ENCODE results near the gene ORAI2. TPM values are rescaled to one million over a fixed set of nuclear protein-coding genes. Genes with fewer than 3 reads are reported as not detected.
A peak's percentile ranks its signal among the peaks of the same experiment; 100 is the strongest.
"Not testable (repeated sequence)": the region's sequence is repeated elsewhere in the genome, so short reads cannot be mapped to it uniquely, and the experiment has no call there.

ORAI2 gene
- polyA plus RNA-seq, 6 donors from 2014 or later: 236 to 340 (median 260) TPM

DNA sequence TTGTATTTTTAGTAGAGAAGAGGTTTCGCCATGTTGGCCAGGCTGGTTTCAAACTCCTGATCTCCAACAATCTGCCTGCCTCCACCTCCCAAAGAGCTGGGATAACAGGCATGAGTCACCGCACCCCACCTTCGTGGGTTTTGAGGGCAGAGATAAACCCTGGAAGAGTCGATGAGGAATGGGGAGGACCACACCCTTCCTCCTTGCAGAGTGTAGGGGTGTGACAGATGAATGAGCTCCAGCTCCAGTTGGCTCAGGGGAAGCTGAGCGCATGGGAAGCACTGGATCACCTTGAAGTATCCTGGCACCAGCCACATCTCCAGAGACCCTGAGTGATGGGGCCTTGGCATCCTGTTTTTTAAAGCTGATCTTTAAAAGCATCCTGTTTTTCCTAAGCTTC lies 50.9 kb downstream of the ORAI2 start:
- H3K36me3 Mint-ChIP-seq; H3K4me1 Mint-ChIP-seq; H3K9me3 Mint-ChIP-seq; H3K27me3 Mint-ChIP-seq; DNase-seq; ATAC-seq (ENCODE audit: low read depth in 2 of 2); H3K27ac Mint-ChIP-seq; H3K4me3 Mint-ChIP-seq: not testable (repeated sequence)

DNA sequence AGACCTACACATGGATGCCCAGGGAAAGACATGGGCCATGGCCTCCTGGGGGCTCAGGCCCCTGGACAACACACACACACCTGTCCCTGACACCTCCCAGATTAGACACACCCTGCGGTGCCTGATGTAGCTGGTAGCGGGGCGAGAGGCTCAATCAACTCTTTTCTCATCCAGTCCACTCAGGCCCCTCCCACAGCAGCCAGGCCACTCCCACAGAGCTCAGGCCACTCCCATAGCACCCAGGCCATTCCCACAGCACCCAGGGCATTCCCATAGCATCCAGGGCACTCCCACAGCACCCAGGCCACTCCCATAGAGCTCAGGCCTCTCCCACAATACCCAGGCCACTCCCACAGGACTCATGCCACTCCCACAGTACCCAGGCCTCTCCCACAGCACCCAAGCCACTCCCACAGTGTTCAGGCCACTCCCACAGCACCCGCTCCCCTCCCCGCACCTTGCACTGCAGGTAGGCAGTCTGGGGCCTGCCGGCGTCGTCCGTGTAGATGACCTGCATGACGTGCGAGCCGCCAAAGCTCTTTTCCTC lies 57.2 kb downstream of the ORAI2 start:
- H3K27ac Mint-ChIP-seq, H3K9me3 Mint-ChIP-seq, H3K4me1 Mint-ChIP-seq, H3K4me3 Mint-ChIP-seq, H3K36me3 Mint-ChIP-seq, H3K27me3 Mint-ChIP-seq: not testable (repeated sequence)
- ATAC-seq (ENCODE audit: low read depth in 2 of 2) (peak; percentile 29 to 37), DNase-seq (peak; percentile 31)

DNA sequence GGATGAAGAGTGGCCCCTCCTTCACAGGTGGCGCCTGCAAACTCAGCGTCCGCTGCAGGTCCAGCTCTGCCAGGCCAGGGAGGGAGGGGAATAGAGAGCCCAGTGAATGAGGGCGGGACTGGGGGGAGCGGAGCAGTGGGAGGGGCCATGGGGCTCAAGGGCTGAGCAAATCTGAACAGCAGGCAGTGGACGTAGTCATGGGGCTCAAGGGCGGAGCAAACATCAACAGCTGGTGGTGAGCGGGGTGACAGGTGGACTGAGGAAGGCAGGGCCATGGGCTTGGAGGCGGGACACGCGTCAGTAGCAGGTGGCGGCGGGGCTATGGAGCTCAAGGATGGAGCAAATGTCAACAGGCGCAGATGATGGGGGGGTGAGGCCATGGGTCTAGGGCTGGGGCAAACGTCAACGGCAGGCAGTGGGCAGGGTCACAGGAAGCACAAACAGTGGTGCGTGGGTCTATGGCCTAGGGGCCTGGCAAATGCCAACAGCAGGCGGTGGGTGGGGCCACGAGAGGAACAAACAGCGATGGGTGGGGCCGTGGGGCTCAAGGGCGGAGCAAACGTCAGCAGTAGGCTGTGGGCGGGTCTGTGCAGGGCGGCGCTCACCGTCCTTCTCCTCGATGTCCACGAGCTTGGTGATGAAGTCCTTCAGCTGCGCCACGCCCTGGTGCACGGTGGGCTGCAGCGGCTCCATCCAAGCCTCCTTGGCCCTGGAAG lies 60.0 kb downstream of the ORAI2 start:
- not testable (repeated sequence) for H3K36me3 Mint-ChIP-seq, H3K27me3 Mint-ChIP-seq, H3K4me1 Mint-ChIP-seq, H3K27ac Mint-ChIP-seq, DNase-seq, H3K4me3 Mint-ChIP-seq, H3K9me3 Mint-ChIP-seq
- peak; percentile 49 to 52 for ATAC-seq (ENCODE audit: low read depth in 2 of 2)

DNA sequence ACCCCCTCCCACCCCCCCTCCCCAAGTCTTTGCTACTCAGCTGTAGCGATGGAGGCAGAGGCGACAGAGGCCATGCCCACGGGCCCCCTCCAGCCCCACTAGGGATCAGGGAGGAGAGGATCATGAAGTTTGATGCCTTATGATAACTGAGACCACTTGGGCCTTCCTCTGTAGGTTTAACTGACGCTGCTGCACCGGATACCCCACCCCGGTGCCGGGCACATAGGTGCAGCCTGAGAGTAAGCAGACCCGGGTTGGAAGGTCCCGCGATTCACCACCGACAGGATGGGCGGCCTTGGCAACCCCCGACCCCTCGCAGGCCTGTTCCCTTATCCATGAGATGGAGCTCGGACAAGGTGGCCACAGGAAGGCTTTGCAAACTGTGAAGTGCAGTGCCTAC lies 60.7 kb downstream of the ORAI2 start:
- H3K36me3 Mint-ChIP-seq, H3K27me3 Mint-ChIP-seq, H3K4me3 Mint-ChIP-seq, H3K4me1 Mint-ChIP-seq, DNase-seq, H3K9me3 Mint-ChIP-seq, H3K27ac Mint-ChIP-seq: not testable (repeated sequence)
- peak in 1 of 2 donors; percentile 5 for ATAC-seq (ENCODE audit: low read depth in 2 of 2)

DNA sequence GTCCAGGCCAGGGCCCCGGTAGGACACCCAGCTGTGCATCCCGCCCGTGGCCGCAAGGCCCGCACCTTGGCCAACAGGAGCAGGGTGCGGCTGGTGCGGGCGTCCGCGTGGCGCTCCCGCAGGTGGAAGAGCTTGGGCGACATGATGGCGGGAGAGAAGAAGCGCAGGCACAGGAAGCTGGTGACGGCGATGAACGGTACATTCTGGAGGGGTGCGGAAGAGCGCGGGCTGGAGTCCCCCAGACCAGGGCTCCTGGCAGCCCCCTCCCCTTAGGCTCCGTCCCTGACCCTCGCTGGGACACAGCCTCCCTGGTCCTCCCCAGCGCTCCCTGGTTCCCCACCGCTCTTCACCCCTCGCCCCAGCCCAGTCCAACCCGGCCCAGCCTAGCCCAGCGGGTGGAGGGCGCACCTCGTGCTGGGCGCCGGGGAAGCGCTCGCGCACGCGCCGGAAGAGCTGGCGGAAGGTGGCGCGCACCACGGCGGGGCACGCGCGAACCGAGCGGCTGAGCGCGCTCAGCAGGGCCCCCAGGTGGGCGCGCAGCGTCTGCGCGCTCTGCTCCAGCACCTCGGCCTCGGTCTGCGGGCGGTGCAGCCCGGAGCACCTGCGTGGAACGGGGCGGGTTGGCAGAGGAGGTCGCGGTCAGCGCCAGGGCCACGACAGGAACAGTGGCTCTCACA lies 61.2 kb downstream of the ORAI2 start:
- not testable (repeated sequence) for H3K27ac Mint-ChIP-seq, H3K36me3 Mint-ChIP-seq, H3K4me3 Mint-ChIP-seq, DNase-seq, H3K27me3 Mint-ChIP-seq, H3K9me3 Mint-ChIP-seq, H3K4me1 Mint-ChIP-seq
- peak; percentile 76 to 77 for ATAC-seq (ENCODE audit: low read depth in 2 of 2)

DNA sequence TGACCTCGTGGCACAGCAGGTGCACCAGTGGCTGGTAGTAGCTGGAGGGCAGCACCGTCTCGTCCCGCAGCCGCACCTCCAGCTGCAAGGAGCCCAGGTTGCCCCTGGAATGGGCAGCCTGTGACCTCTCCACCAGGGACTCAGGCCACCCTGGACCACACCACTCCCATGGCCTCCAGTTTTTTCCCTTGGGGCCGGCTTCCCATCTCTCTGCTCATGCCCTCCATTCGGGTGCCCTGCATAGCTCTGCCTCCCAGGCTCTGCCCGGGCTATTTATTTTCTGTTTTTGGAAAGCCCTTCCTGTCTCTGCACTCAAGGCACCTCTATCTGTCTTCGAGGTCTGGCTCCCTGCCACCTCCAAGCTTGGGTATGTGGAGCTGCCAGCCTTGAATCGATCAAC lies 63.5 kb downstream of the ORAI2 start:
- DNase-seq; H3K27ac Mint-ChIP-seq; ATAC-seq (ENCODE audit: low read depth in 2 of 2); H3K4me3 Mint-ChIP-seq; H3K9me3 Mint-ChIP-seq; H3K36me3 Mint-ChIP-seq; H3K27me3 Mint-ChIP-seq; H3K4me1 Mint-ChIP-seq: not testable (repeated sequence)

DNA sequence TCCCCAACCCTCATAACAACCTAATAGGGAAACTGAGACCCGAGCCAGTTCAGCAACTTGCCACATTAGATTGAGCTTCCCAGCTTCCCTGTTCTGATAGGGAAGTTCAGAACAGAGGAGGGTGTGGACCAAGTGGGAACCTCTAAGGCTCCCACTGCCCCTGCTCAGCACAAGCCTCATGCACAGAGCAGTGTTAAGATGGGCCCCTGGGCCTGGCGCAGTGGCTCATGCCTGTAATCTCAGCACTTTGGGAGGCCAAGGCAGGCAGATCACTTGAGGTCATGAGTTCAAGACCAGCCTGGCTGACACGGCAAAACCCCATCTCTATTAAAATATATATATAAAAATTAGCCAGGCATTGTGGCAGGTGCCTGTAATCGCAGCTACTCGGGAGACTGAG lies 63.9 kb downstream of the ORAI2 start:
- H3K36me3 Mint-ChIP-seq; H3K27me3 Mint-ChIP-seq; H3K27ac Mint-ChIP-seq; H3K4me1 Mint-ChIP-seq; DNase-seq; H3K4me3 Mint-ChIP-seq; H3K9me3 Mint-ChIP-seq; ATAC-seq (ENCODE audit: low read depth in 2 of 2): not testable (repeated sequence)

DNA sequence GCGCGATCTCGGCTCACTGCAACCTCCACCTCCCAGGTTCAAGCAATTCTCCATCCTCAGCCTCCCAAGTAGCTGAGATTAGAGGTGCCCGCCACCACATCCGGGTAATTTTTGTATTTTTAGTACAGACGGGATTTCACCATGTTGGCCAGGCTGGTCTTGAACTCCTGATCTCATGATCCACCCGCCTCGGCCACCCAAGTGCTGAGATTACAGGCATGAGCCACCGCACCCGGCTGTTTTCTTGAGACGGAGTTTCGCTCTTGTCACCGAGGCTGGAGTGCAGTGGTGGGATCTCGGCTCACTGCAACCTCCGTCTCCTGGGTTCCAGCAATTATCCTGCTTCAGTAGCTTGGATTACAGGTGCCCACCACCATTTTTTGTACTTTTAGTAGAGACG lies 64.9 kb downstream of the ORAI2 start:
- H3K9me3 Mint-ChIP-seq; H3K27ac Mint-ChIP-seq; H3K4me3 Mint-ChIP-seq; H3K4me1 Mint-ChIP-seq; ATAC-seq (ENCODE audit: low read depth in 2 of 2); DNase-seq; H3K36me3 Mint-ChIP-seq; H3K27me3 Mint-ChIP-seq: not testable (repeated sequence)

DNA sequence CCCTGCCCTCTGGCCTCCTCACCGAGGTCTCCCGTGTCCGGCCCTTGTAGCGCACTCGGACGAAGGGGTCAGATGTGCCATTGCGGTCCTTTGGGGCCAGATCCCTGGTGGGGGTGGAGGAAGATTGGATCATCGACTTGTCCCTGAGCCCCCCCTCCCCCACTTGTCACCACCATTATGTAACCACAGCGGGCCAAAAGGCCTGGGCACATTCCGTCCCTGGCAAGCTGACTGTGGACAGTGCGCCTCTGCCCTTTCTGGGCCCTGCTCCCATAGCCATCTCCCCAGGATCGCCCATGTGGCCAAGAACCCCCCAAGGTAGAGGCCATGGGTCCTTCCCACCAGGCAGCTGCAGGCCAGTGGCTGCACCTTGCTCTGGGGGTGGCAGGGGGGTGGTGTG lies 69.8 kb downstream of the ORAI2 start:
- not testable (repeated sequence) for H3K27ac Mint-ChIP-seq; H3K4me3 Mint-ChIP-seq; DNase-seq; H3K36me3 Mint-ChIP-seq; H3K27me3 Mint-ChIP-seq; H3K9me3 Mint-ChIP-seq; ATAC-seq (ENCODE audit: low read depth in 2 of 2); H3K4me1 Mint-ChIP-seq

DNA sequence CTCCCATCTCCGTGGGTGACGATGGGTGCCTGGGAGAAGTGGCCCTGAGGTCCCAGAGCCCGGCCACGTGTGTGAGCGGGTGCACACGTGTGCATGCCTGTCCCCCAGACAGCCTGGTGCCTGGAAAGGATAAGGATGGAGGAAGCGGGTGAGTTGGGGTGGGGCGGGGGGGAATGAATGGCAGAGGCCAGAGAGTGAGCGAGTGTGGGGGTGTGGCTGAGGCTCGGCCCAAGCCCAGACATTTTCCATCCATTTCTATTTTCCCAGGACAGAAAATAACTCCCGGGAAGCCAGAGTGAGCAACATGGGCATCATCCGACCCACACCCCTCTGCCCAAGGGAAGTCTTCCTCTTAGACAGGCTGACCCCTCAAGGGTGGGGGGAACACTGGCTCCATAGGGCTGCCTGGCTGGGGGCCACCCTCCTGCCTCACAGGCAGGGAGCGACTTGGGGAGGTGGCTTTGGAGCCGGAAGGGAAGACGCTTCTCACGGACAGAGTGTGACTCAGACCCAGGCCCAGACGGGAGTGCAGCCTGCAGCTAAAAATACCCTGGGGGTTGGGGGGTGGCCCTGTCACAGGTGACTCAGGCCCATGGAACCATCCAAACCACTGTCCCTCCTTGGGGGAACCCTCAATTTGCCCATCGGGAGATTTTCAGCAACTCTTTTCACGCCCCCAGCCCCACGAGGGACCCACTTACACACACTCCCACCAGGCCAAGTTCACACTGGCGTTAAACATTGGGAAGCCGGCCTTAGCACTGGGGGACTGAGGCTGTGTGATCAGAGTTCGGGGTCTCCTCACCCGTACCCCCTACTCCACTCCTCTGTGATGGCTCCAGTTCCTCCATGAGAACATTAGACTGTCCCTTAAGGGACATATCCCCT lies 72.2 kb downstream of the ORAI2 start:
- H3K4me3 Mint-ChIP-seq; H3K27ac Mint-ChIP-seq; ATAC-seq (ENCODE audit: low read depth in 2 of 2); H3K36me3 Mint-ChIP-seq; DNase-seq; H3K4me1 Mint-ChIP-seq; H3K27me3 Mint-ChIP-seq; H3K9me3 Mint-ChIP-seq: not testable (repeated sequence)

Other genes with a start within 250 kb of the ORAI2 start
- gene SH2B2, start 146.7 kb upstream of the ORAI2 start, polyA plus RNA-seq (ENCODE audit: low read depth in 6 of 6): 10 to 100 TPM; 15.4 to 78.4 (median 27.2) TPM
- gene SPDYE6, start 77.1 kb upstream of the ORAI2 start, polyA plus RNA-seq (ENCODE audit: low read depth in 6 of 6): under 1 TPM in 3 of 6 donors, not detected in 3; 0.18 to 0.41 (median 0.20) TPM
- 10 to 100 TPM; 13.1 to 28.6 (median 17.4) TPM for gene PRKRIP1, start 37.2 kb upstream of the ORAI2 start, polyA plus RNA-seq (ENCODE audit: low read depth in 6 of 6)
- 10 to 100 TPM; 12.4 to 23.5 (median 19.0) TPM for gene ALKBH4, start 31.3 kb downstream of the ORAI2 start, polyA plus RNA-seq (ENCODE audit: low read depth in 6 of 6)
- 10 to 100 TPM in 5 of 6 donors, 1 to 10 TPM in 1; 6.9 to 22.1 (median 17.3) TPM for gene LRWD1, start 31.4 kb downstream of the ORAI2 start, polyA plus RNA-seq (ENCODE audit: low read depth in 6 of 6)
- gene POLR2J, start 45.3 kb downstream of the ORAI2 start, polyA plus RNA-seq (ENCODE audit: low read depth in 6 of 6): 100 to 1,000 TPM in 3 of 6 donors, 10 to 100 TPM in 3; 65.4 to 149 (median 107) TPM
- 10 to 100 TPM in 1 of 6 donors, 1 to 10 TPM in 5; 4.1 to 11.7 (median 5.6) TPM for gene RASA4B, start 84.2 kb downstream of the ORAI2 start, polyA plus RNA-seq (ENCODE audit: low read depth in 6 of 6)
- 1 to 10 TPM; 1.2 to 7.3 (median 2.5) TPM for gene UPK3BL2, start 110.1 kb downstream of the ORAI2 start, polyA plus RNA-seq (ENCODE audit: low read depth in 6 of 6)
- gene SPDYE2, start 117.7 kb downstream of the ORAI2 start, polyA plus RNA-seq (ENCODE audit: low read depth in 6 of 6): under 1 TPM in 5 of 6 donors, not detected in 1; 0.30 to 0.96 (median 0.55) TPM
- gene POLR2J3, start 139.0 kb downstream of the ORAI2 start, polyA plus RNA-seq (ENCODE audit: low read depth in 6 of 6): 10 to 100 TPM in 5 of 6 donors, 1 to 10 TPM in 1; 6.6 to 64.7 (median 33.3) TPM
- gene RASA4, start 183.2 kb downstream of the ORAI2 start, polyA plus RNA-seq (ENCODE audit: low read depth in 6 of 6): 10 to 100 TPM in 4 of 6 donors, 1 to 10 TPM in 2; 5.9 to 24.9 (median 14.3) TPM
- 10 to 100 TPM in 5 of 6 donors, 1 to 10 TPM in 1; 8.6 to 29.8 (median 23.3) TPM for gene UPK3BL1, start 209.2 kb downstream of the ORAI2 start, polyA plus RNA-seq (ENCODE audit: low read depth in 6 of 6)
- gene SPDYE2B, start 216.7 kb downstream of the ORAI2 start, polyA plus RNA-seq (ENCODE audit: low read depth in 6 of 6): under 1 TPM in 3 of 6 donors, not detected in 3; 0.30 to 0.43 (median 0.42) TPM
- gene POLR2J2, start 238.1 kb downstream of the ORAI2 start, polyA plus RNA-seq (ENCODE audit: low read depth in 6 of 6): 1 to 10 TPM in 5 of 6 donors, under 1 TPM in 1; 0.76 to 6.2 (median 2.7) TPM

Data from naive B cell (primary cell).